Measurements from ENCODE around the gene GPC6.
A peak's percentile ranks its signal among the peaks of the same experiment; 100 is the strongest.

GPC6 gene

DNA sequence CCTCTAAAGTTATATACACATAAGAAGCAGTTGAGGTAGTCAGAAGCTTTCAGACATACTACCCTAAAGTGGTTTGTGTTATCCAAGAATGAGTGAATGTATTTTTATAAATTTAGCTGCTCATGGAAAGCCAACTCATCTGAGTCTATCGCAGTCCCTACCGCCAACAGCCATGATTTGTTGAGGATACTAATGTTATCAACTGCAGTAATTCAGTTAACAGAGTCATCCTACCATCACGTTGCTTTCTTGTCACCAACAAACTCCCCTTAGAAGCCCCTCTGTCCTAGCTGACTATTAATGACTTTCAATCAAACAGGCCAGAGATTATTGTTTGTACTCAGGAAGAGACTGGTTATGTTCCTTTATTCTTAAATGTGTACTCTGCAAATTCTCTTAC is 1083.0 kb downstream of the GPC6 start:
- Histone ChIP-seq H3K9me3 (replicated peaks in 1 of 2; ENCODE audit: control insufficient read depth in 2 of 2, insufficient read depth in 1 of 2, low read depth in 1 of 2, low read length in 2 of 2) (no peaks in the 10 kb centered on the region), H2BK5ac (ENCODE audit: low read length) (no peak overlapping the region), H2AFZ (ENCODE audit: low read length) (no peak overlapping the region), H3K79me1 (ENCODE audit: low read depth, low read length) (no peaks in the 10 kb centered on the region), H4K8ac (ENCODE audit: low read depth, low read length) (no peak overlapping the region), H2AK5ac (ENCODE audit: low read depth, low read length) (no peak overlapping the region), H2BK120ac (ENCODE audit: low read depth, low read length) (no peak overlapping the region), H3K27me3 (ENCODE audit: control insufficient read depth in 3 of 3, insufficient read depth in 3 of 3, low read depth in 1 of 3, low read length in 3 of 3) (peaks cover 0 to 15% (median 0%) of the 10 kb centered on the region in 3 experiments), H3K36me3 (replicated peaks in 1 of 2; ENCODE audit: control insufficient read depth in 2 of 2, insufficient read depth in 2 of 2, low read length in 2 of 2) (no peaks in the 10 kb centered on the region), H3K4ac (ENCODE audit: low read length) (no peak overlapping the region), H3K4me2 (ENCODE audit: insufficient read depth, low read length, poor library complexity, severe bottlenecking) (no peak overlapping the region), H3K18ac (ENCODE audit: low read length) (no peak overlapping the region), H2BK12ac (ENCODE audit: low read length) (no peak overlapping the region), H4K91ac (ENCODE audit: low read depth, low read length, poor library complexity) (no peak overlapping the region), H3K4me3 (ENCODE audit: low read length in 2 of 2) (no peak overlapping the region), H2BK15ac (ENCODE audit: low read length) (no peak overlapping the region), H3K14ac (ENCODE audit: low read length) (no peak overlapping the region), H3K4me1 (ENCODE audit: control insufficient read depth in 2 of 2, insufficient read depth in 1 of 2, low read depth in 1 of 2, low read length in 2 of 2) (peaks cover 4 to 20% of the 10 kb centered on the region in 2 donors), H3K9ac (ENCODE audit: low read depth, low read length, poor library complexity) (no peak overlapping the region), H3K23ac (ENCODE audit: low read depth, low read length, poor library complexity) (no peak overlapping the region), H3K27ac (replicated peaks; ENCODE audit: low read length) (no peak overlapping the region)
- no CpG with 5 or more reads among the region's 3 CpGs for WGBS, 2 donors (ENCODE audit: extremely low coverage in 2 of 2, insufficient read length in 2 of 2, insufficient replicate concordance in 1 of 2)
- no peak for DNase-seq (ENCODE audit: low spot score)

DNA sequence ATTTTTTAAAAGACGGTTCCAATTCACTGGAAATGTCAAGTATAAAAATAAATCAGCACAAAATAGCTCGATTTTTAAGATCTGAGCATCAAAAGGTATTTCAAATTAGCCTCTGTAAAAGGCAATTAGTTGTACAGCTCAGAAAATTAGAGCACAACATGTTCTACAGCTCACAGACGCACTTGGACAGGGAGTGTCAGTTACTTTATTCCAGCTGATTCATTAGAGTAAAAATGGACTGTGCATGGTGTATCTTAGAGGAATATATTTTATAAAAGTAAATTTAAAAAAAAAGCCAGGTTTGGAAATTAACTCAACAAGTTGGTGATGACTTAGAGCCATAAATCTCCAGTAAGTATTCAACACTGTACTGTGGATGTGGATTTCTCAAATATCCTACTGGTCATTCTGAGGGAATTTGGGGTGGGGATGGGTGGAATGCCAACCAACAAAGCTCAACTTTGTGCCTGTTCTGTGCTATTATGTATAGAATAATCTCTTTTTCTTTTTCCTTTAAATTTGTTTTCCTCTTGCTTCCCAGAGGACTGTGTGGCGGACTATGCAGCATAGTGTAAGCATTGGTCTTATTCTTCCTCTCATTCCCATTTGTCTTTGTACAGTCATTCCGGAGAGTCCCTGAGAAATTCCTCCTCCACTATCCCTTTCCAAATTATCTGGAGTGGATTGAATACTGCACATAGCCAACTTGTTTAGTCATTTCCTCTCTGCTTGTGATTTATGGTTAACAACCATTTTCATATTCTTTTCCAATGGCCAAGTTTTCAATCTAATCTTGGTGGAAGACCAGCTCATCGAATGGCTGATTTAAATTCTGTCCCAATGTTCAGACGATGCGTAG is 1083.6 kb downstream of the GPC6 start:
- H3K9me3 ChIP-seq (replicated peaks in 1 of 2; ENCODE audit: control insufficient read depth in 2 of 2, insufficient read depth in 1 of 2, low read depth in 1 of 2, low read length in 2 of 2), result no peaks in the 10 kb centered on the region
- H3K27me3 ChIP-seq (ENCODE audit: control insufficient read depth in 3 of 3, insufficient read depth in 3 of 3, low read depth in 1 of 3, low read length in 3 of 3), result peaks cover 0 to 15% (median 0%) of the 10 kb centered on the region in 3 experiments
- no peak overlapping the region for H4K91ac ChIP-seq (ENCODE audit: low read depth, low read length, poor library complexity)
- no peak overlapping the region for H2BK15ac ChIP-seq (ENCODE audit: low read length)
- no peak overlapping the region for H3K9ac ChIP-seq (ENCODE audit: low read depth, low read length, poor library complexity)
- no peaks in the 10 kb centered on the region for H3K79me1 ChIP-seq (ENCODE audit: low read depth, low read length)
- H3K4me1 ChIP-seq (ENCODE audit: control insufficient read depth in 2 of 2, insufficient read depth in 1 of 2, low read depth in 1 of 2, low read length in 2 of 2), result peaks cover 4 to 20% of the 10 kb centered on the region in 2 donors
- H2AFZ ChIP-seq (ENCODE audit: low read length), result no peak overlapping the region
- H3K4me3 ChIP-seq (ENCODE audit: low read length in 2 of 2), result no peak overlapping the region
- H3K18ac ChIP-seq (ENCODE audit: low read length), result no peak overlapping the region
- no peak overlapping the region for H3K27ac ChIP-seq (replicated peaks; ENCODE audit: low read length)
- WGBS, 2 donors (ENCODE audit: extremely low coverage in 2 of 2, insufficient read length in 2 of 2, insufficient replicate concordance in 1 of 2), result no CpG with 5 or more reads among the region's 8 CpGs
- no peak overlapping the region for H2BK12ac ChIP-seq (ENCODE audit: low read length)
- H2AK5ac ChIP-seq (ENCODE audit: low read depth, low read length), result no peak overlapping the region
- no peak overlapping the region for H3K14ac ChIP-seq (ENCODE audit: low read length)
- H3K23ac ChIP-seq (ENCODE audit: low read depth, low read length, poor library complexity), result no peak overlapping the region
- DNase-seq (ENCODE audit: low spot score), result no peak
- no peak overlapping the region for H2BK5ac ChIP-seq (ENCODE audit: low read length)
- H4K8ac ChIP-seq (ENCODE audit: low read depth, low read length), result no peak overlapping the region
- H2BK120ac ChIP-seq (ENCODE audit: low read depth, low read length), result no peak overlapping the region
- no peak overlapping the region for H3K4ac ChIP-seq (ENCODE audit: low read length)
- no peak overlapping the region for H3K4me2 ChIP-seq (ENCODE audit: insufficient read depth, low read length, poor library complexity, severe bottlenecking)
- H3K36me3 ChIP-seq (replicated peaks in 1 of 2; ENCODE audit: control insufficient read depth in 2 of 2, insufficient read depth in 2 of 2, low read length in 2 of 2), result no peaks in the 10 kb centered on the region

DNA sequence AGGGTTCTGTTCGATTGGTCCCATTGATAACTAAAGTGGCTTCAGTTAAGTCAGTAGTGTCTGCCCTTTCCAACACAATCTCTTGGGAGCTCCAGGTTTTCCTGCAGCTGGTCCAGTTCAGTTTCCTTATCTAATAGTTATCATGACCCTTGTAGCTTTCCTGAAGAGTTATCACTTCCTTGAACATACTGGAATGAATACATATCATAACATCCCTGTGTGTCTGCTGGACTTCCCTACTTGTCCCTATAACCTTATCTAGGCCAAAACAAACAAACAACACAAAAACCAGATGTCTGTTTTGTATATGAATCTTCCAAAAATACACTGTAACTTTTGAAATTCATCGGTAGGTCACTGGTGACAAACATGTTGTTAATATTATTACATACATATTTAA is 1085.3 kb downstream of the GPC6 start:
- no peak overlapping the region for H3K23ac ChIP-seq (ENCODE audit: low read depth, low read length, poor library complexity)
- H3K9me3 ChIP-seq (replicated peaks in 1 of 2; ENCODE audit: control insufficient read depth in 2 of 2, insufficient read depth in 1 of 2, low read depth in 1 of 2, low read length in 2 of 2), result no peaks in the 10 kb centered on the region
- H3K9ac ChIP-seq (ENCODE audit: low read depth, low read length, poor library complexity), result no peak overlapping the region
- peaks cover 4 to 22% of the 10 kb centered on the region in 2 donors for H3K4me1 ChIP-seq (ENCODE audit: control insufficient read depth in 2 of 2, insufficient read depth in 1 of 2, low read depth in 1 of 2, low read length in 2 of 2)
- no peak overlapping the region for H3K4me3 ChIP-seq (ENCODE audit: low read length in 2 of 2)
- no peak overlapping the region for H4K8ac ChIP-seq (ENCODE audit: low read depth, low read length)
- no peaks in the 10 kb centered on the region for H3K36me3 ChIP-seq (replicated peaks in 1 of 2; ENCODE audit: control insufficient read depth in 2 of 2, insufficient read depth in 2 of 2, low read length in 2 of 2)
- no peak overlapping the region for H2BK12ac ChIP-seq (ENCODE audit: low read length)
- no peak overlapping the region for H3K18ac ChIP-seq (ENCODE audit: low read length)
- H2BK5ac ChIP-seq (ENCODE audit: low read length), result no peak overlapping the region
- no peak for DNase-seq (ENCODE audit: low spot score)
- H3K27ac ChIP-seq (replicated peaks; ENCODE audit: low read length), result no peak overlapping the region
- no peak overlapping the region for H2AFZ ChIP-seq (ENCODE audit: low read length)
- no CpG with 5 or more reads among the region's 2 CpGs for WGBS, 2 donors (ENCODE audit: extremely low coverage in 2 of 2, insufficient read length in 2 of 2, insufficient replicate concordance in 1 of 2)
- no peak overlapping the region for H3K4ac ChIP-seq (ENCODE audit: low read length)
- peaks cover 0 to 15% (median 0%) of the 10 kb centered on the region in 3 experiments for H3K27me3 ChIP-seq (ENCODE audit: control insufficient read depth in 3 of 3, insufficient read depth in 3 of 3, low read depth in 1 of 3, low read length in 3 of 3)
- H3K4me2 ChIP-seq (ENCODE audit: insufficient read depth, low read length, poor library complexity, severe bottlenecking), result no peak overlapping the region
- no peak overlapping the region for H4K91ac ChIP-seq (ENCODE audit: low read depth, low read length, poor library complexity)
- H2AK5ac ChIP-seq (ENCODE audit: low read depth, low read length), result no peak overlapping the region
- no peaks in the 10 kb centered on the region for H3K79me1 ChIP-seq (ENCODE audit: low read depth, low read length)
- H2BK15ac ChIP-seq (ENCODE audit: low read length), result no peak overlapping the region
- no peak overlapping the region for H3K14ac ChIP-seq (ENCODE audit: low read length)
- H2BK120ac ChIP-seq (ENCODE audit: low read depth, low read length), result no peak overlapping the region

DNA sequence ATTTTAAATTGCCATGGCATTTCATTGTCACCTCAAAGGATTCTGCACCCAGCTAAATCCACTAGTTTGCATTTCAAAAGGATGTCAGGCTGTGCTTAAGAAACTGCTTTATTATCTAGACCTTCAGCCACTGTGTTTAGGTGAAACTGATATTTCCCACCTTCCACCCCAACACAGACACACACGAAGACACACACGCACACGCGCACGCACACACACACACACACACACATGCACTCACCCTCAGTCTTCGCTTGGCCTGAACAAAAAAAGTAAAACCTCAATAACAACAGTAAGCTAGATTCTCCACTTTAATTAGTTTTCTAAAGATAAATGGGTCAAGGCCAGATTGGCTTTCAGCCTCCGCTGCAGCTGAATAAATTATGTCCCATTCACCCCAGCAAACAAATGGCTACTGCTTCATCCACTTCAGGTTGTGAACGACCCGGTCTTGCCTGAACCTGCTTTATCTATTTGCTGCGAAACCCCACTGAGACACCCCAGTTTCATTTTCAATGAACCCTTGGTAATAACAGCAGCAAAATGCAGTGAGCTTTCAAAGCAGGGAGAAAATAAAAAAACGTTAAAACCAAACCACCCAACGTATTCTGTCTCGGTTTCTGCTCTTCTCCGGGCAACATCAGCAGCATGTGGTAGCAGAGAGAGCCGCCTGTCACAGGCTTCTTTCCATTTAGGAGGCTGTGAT is 1086.1 kb downstream of the GPC6 start:
- no peak overlapping the region for H2BK12ac ChIP-seq (ENCODE audit: low read length)

More for the DNA sequence above, 1086.1 kb downstream of the GPC6 start:
- no peaks in the 10 kb centered on the region for H3K9me3 ChIP-seq (replicated peaks in 1 of 2; ENCODE audit: control insufficient read depth in 2 of 2, insufficient read depth in 1 of 2, low read depth in 1 of 2, low read length in 2 of 2)
- H2AK5ac ChIP-seq (ENCODE audit: low read depth, low read length), result no peak overlapping the region
- H3K4me1 ChIP-seq (ENCODE audit: control insufficient read depth in 2 of 2, insufficient read depth in 1 of 2, low read depth in 1 of 2, low read length in 2 of 2), result peaks cover 4 to 27% of the 10 kb centered on the region in 2 donors
- no peak overlapping the region for H3K14ac ChIP-seq (ENCODE audit: low read length)
- peak; percentile 37 for DNase-seq (ENCODE audit: low spot score)
- no CpG with 5 or more reads among the region's 15 CpGs for WGBS, 2 donors (ENCODE audit: extremely low coverage in 2 of 2, insufficient read length in 2 of 2, insufficient replicate concordance in 1 of 2)
- H4K8ac ChIP-seq (ENCODE audit: low read depth, low read length), result no peak overlapping the region
- no peak overlapping the region for H3K4ac ChIP-seq (ENCODE audit: low read length)
- peaks cover 0 to 15% (median 0%) of the 10 kb centered on the region in 3 experiments for H3K27me3 ChIP-seq (ENCODE audit: control insufficient read depth in 3 of 3, insufficient read depth in 3 of 3, low read depth in 1 of 3, low read length in 3 of 3)
- H3K23ac ChIP-seq (ENCODE audit: low read depth, low read length, poor library complexity), result no peak overlapping the region
- H3K18ac ChIP-seq (ENCODE audit: low read length), result no peak overlapping the region
- peak overlapping the region in 1 of 2 donors; percentile 39 for H3K4me3 ChIP-seq (ENCODE audit: low read length in 2 of 2)
- H3K9ac ChIP-seq (ENCODE audit: low read depth, low read length, poor library complexity), result no peak overlapping the region
- H3K4me2 ChIP-seq (ENCODE audit: insufficient read depth, low read length, poor library complexity, severe bottlenecking), result no peak overlapping the region
- H3K27ac ChIP-seq (replicated peaks; ENCODE audit: low read length), result no peak overlapping the region
- no peak overlapping the region for H2BK5ac ChIP-seq (ENCODE audit: low read length)
- no peak overlapping the region for H2BK120ac ChIP-seq (ENCODE audit: low read depth, low read length)
- peak overlapping the region; percentile 80 for H2AFZ ChIP-seq (ENCODE audit: low read length)
- H3K79me1 ChIP-seq (ENCODE audit: low read depth, low read length), result no peaks in the 10 kb centered on the region
- no peak overlapping the region for H2BK15ac ChIP-seq (ENCODE audit: low read length)
- no peaks in the 10 kb centered on the region for H3K36me3 ChIP-seq (replicated peaks in 1 of 2; ENCODE audit: control insufficient read depth in 2 of 2, insufficient read depth in 2 of 2, low read length in 2 of 2)
- no peak overlapping the region for H4K91ac ChIP-seq (ENCODE audit: low read depth, low read length, poor library complexity)

All from neuronal stem cell (in vitro differentiated cells).